Measurements from ENCODE around the gene IQSEC1. TPM values are rescaled to one million over a fixed set of nuclear protein-coding genes. Genes with fewer than 3 reads are reported as not detected.
"Not testable (repeated sequence)": the region's sequence is repeated elsewhere in the genome, so short reads cannot be mapped to it uniquely, and the experiment has no call there.

Gene IQSEC1
- total RNA-seq, 4 donors from 2014 or later, result 56.1 to 99.5 (median 78.2) TPM

DNA sequence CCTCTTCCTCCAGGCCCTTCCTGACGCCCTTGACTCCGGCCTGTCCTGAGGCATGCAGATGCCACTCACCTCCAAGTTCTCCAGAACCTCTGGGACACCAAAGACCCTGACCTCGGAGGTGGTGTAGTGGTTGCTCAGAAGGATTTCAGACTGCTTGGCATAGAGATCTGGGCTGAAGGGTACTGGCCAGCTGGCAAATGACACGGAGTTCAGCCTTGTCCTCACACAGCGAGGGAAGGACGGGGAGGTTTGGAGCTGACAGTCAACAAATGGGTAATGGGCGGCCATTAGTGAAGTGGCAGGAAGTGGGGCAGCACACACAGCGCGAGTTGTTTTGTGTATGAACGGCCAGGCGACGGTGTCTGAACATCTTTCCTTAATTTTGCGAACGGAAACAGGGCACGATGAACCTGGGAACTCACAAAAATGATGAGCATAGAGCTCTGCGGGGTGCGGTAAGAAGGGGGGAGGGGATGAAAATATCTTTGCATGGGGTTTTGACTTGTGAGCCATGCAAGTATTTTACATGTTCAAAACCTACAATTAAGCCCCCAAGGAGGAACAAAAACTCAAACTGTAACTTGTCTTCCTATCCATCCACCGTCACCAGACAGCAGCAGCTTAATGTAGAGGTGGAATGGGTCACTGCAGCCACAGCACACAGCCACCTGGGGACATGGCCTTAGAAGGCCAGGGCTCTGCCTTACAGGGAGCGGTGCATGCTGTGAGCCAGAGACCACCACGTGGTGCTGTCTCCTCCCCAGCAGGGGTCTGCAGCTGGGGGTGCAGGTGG, 188.2 kb downstream of the IQSEC1 start:
- peaks cover 0 to 15% (median 11%) of the 10 kb centered on the region in 4 donors for H3K4me1 ChIP-seq
- TF ChIP-seq POLR2A (IDR thresholded peaks at IDR 0.05; ENCODE audit: low read depth) (no peak), EP300 (IDR thresholded peaks at IDR 0.05) (no peak), POLR2AphosphoS5 (IDR thresholded peaks at IDR 0.05) (no peak)
- TF ChIP-seq, protein P1, sequence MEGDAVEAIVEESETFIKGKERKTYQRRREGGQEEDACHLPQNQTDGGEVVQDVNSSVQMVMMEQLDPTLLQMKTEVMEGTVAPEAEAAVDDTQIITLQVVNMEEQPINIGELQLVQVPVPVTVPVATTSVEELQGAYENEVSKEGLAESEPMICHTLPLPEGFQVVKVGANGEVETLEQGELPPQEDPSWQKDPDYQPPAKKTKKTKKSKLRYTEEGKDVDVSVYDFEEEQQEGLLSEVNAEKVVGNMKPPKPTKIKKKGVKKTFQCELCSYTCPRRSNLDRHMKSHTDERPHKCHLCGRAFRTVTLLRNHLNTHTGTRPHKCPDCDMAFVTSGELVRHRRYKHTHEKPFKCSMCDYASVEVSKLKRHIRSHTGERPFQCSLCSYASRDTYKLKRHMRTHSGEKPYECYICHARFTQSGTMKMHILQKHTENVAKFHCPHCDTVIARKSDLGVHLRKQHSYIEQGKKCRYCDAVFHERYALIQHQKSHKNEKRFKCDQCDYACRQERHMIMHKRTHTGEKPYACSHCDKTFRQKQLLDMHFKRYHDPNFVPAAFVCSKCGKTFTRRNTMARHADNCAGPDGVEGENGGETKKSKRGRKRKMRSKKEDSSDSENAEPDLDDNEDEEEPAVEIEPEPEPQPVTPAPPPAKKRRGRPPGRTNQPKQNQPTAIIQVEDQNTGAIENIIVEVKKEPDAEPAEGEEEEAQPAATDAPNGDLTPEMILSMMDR (IDR thresholded peaks at IDR 0.05), result no peak
- no peaks in the 10 kb centered on the region for H3K9me3 ChIP-seq
- H3K4me3 ChIP-seq, result no peak overlapping the region
- no peak for DNase-seq (ENCODE audit: extremely low spot score)
- peak overlapping the region; percentile 70 to 80 (median 77) for H3K27ac ChIP-seq (replicated peaks in 1 of 4)
- no peaks in the 10 kb centered on the region for H3K36me3 ChIP-seq
- WGBS, result 87% methylated on average over 20 of the region's 20 CpGs
- intact Hi-C loops (cut with DNase I), result no loop called here
- H3K27me3 ChIP-seq, result no peaks in the 10 kb centered on the region

DNA sequence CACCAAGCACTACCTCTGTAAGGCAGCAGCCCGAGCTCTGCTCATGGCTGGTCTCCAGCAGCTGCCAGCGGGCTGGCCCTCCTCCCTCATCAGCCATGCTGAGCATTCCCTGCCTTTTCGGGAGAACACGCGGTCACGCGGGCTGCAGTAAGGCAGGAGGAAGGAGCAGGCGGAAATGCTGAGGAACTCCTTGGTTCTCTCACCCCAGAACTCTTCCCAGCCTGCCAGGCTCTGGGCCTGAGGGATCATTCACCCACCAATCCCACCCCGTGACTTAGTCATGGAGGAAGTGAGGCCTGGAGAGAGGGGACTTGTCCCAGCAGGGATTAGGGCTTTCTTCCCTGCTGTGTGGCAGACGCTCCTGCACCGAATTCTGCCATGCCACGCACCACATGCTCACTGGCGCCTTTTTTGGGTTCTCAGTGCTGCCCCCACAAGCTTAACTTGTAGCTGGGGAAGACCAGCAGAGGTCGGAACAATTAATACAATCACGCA, 189.0 kb downstream of the IQSEC1 start:
- Histone ChIP-seq H3K27ac (replicated peaks in 1 of 4) (peak overlapping the region; percentile 70 to 80 (median 77)), H3K9me3 (no peaks in the 10 kb centered on the region), H3K27me3 (no peaks in the 10 kb centered on the region), H3K36me3 (no peaks in the 10 kb centered on the region), H3K4me3 (no peak overlapping the region), H3K4me1 (peaks cover 0 to 15% (median 11%) of the 10 kb centered on the region in 4 donors)
- 51% methylated on average over 15 of the region's 15 CpGs for WGBS
- DNase-seq (ENCODE audit: extremely low spot score), result no peak
- intact Hi-C loops (cut with DNase I), result no loop called here
- TF ChIP-seq POLR2AphosphoS5 (IDR thresholded peaks at IDR 0.05) (peak; percentile 55 to 85), EP300 (IDR thresholded peaks at IDR 0.05) (no peak)

DNA sequence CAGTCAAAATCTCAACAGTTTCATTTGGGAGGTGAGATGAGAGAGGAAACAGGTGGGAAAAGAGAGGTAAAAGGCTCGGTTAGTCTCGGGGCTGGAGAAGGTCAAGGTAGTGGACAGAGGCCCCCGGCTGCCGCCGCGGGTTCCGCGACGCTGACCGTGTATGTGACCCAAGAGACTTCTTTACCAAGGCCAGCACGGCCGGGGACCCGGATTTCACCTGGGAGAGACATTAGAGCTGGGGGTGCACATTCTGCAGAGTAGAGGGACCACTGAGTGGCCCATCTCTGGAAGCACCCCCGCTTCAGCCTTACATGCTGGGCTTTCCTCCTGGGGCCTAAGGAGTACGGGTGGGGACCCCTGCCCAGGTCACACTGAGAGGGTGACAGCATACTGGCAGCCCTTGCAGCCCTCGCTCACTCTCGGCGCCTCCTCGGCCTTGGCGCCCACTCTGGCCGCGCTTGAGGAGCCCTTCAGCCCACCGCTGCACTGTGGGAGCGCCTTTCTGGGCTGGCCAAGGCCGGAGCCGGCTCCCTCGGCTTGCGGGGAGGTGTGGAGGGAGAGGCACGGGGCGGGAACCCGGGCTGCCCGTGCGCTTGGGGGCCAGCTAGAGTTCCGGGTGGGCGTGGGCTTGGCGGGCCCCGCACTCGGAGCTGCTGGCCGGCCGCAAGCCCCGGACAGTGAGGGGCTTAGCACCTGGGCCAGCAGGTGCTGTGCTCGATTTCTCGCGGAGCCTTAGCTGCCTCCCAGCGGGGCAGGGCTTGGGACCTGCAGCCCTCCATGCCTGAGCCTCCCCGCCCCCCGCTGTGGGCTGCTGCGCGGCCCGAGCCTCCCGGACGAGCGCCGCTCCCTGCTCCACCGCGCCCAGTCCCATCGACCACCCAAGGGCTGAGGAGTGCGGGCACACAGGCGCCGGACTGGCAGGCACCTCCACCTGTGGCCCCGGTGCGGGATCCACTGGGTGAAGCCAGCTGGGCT, 190.6 kb downstream of the IQSEC1 start:
- H3K36me3 ChIP-seq, result no peaks in the 10 kb centered on the region
- H3K4me3 ChIP-seq, result no peak overlapping the region
- H3K27ac ChIP-seq (replicated peaks in 1 of 4), result no peak overlapping the region
- 95% methylated on average over 23 of the region's 62 CpGs for WGBS
- H3K27me3 ChIP-seq, result no peaks in the 10 kb centered on the region
- peaks cover 0 to 15% (median 11%) of the 10 kb centered on the region in 4 donors for H3K4me1 ChIP-seq
- no peak for DNase-seq (ENCODE audit: extremely low spot score)
- intact Hi-C loops (cut with DNase I), result no loop called here
- H3K9me3 ChIP-seq, result no peaks in the 10 kb centered on the region
- TF ChIP-seq POLR2A (IDR thresholded peaks at IDR 0.05; ENCODE audit: low read depth), result no peak
- TF ChIP-seq POLR2AphosphoS5 (IDR thresholded peaks at IDR 0.05), result no peak
- TF ChIP-seq, protein P1 (IDR thresholded peaks at IDR 0.05), result no peak
- TF ChIP-seq EP300 (IDR thresholded peaks at IDR 0.05), result no peak

DNA sequence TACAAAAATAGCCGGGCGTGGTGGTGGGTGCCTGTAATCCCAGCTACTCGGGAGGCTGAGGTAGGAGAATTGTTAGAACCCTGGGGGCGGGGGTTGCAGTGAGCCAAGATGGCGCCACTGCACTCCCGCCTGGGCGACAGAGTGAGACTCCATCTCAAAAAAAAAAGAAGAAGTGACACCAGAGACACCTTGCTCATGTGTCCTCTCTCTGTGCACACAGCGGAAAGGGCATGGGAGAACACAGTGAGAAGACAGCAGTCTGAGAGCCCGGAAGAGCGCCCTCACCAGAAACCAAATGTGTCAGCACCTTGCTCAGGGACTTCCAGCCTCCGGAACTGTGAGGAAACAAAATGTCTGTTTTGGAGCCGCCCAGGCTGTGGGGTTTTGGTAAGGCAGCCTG, 191.4 kb downstream of the IQSEC1 start:
- peaks cover 0 to 15% (median 12%) of the 10 kb centered on the region in 4 donors for H3K4me1 ChIP-seq
- H3K27me3 ChIP-seq; H3K36me3 ChIP-seq; H3K4me3 ChIP-seq; H3K9me3 ChIP-seq; DNase-seq (ENCODE audit: extremely low spot score); H3K27ac ChIP-seq (replicated peaks in 1 of 4); intact Hi-C loops (cut with DNase I): not testable (repeated sequence)
- 92% methylated on average over 12 of the region's 12 CpGs for WGBS

DNA sequence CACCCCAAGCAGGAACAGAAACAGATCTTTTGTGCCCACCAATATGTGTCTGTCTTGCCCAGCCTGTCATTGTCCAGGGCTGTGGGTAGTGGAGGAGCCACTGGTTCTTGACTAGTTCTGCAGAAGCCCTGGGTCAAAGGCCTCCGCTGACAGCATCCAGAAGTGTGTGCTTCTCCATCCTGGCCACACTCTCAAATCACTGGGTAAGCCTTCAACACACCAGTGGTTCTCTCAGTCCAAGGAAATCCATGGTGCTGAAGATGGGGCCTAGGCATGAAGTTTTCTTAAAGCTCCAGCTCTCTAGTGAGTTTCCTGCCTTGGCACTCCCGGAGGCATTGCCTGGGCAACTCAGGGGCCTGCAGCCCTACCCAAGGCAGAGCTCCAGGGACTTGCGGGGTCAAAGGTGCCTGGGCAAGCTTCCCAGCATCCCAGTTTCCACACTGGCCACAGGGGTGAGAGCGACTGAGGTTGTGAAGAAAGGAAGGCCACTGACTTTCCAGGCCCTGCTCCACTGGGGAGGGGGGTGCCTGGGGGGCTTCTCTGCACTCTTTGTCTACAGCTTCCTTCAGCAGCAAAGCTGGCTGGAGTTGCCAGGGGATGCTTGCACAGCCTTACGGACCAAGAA, 193.9 kb downstream of the IQSEC1 start:
- 97% methylated on average over 4 of the region's 5 CpGs for WGBS
- H3K27ac ChIP-seq (replicated peaks in 1 of 4), result no peak overlapping the region

DNA sequence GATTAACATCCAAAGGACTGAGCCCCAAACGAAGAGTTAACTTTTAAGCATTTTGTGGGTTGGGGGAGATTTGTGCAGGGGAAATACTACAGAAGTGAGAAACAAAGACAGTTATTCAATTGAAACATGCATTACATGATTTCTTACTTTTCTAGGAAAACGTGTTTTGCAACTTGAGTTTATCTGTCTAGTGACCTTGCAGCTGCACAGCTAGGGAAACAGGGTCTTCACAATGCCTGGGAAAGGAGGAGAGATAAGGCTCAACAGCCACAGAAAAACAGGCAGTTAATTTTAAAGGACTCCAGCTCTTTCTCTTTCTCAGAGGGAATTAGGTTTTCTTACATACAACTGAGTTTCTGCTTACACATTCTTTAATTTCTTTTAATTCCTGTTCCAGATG, 194.5 kb downstream of the IQSEC1 start:
- WGBS, result 75% methylated on average over 2 of the region's 2 CpGs
- intact Hi-C loops (cut with DNase I); H3K27ac ChIP-seq (replicated peaks in 1 of 4): not testable (repeated sequence)

More for the DNA sequence above, 193.9 kb downstream of the IQSEC1 start:
- H3K27me3 ChIP-seq, result peaks cover 0 to 7% (median 0%) of the 10 kb centered on the region in 4 donors
- no peak for TF ChIP-seq POLR2A (IDR thresholded peaks at IDR 0.05; ENCODE audit: low read depth)
- no peak for TF ChIP-seq EP300 (IDR thresholded peaks at IDR 0.05)
- TF ChIP-seq, protein P1 (IDR thresholded peaks at IDR 0.05), result no peak
- no peak for TF ChIP-seq POLR2AphosphoS5 (IDR thresholded peaks at IDR 0.05)
- no peak for DNase-seq (ENCODE audit: extremely low spot score)
- peaks cover 8 to 24% (median 19%) of the 10 kb centered on the region in 4 donors for H3K4me1 ChIP-seq
- H3K36me3 ChIP-seq, result no peaks in the 10 kb centered on the region
- intact Hi-C loops (cut with DNase I), result no loop called here
- no peaks in the 10 kb centered on the region for H3K9me3 ChIP-seq
- no peak overlapping the region for H3K4me3 ChIP-seq

More for the DNA sequence above, 194.5 kb downstream of the IQSEC1 start:
- not testable (repeated sequence) for H3K9me3 ChIP-seq; H3K4me3 ChIP-seq; H3K27me3 ChIP-seq; DNase-seq (ENCODE audit: extremely low spot score); H3K36me3 ChIP-seq
- H3K4me1 ChIP-seq, result peaks cover 8 to 19% (median 13%) of the 10 kb centered on the region in 4 donors
